ENCODE data around the gene GNG11. TPM values are rescaled to one million over a fixed set of nuclear protein-coding genes. Genes with fewer than 3 reads are reported as not detected.

GNG11 gene
- not detected for total RNA-seq

GRCh38 chr7:93921607-93922566 lies at the start of gene GNG11:
TSS of gene GNG11 (plus strand) at chr7:93921735. CDS start at chr7:93922138, 403 bp downstream.
- no peaks in the 10 kb centered on the region for H3K36me3 Mint-ChIP-seq (ENCODE audit: low read depth)
- H3K27ac Mint-ChIP-seq = no peak within 1 kb of the TSS
- H3K27me3 Mint-ChIP-seq = peaks cover 36% of the 10 kb centered on the region
- ChIA-PET CTCF (interaction anchor here (0.6 to 0.7 kb wide), 3 partner anchors 25 to 1418 kb away, joined by 3 read pairs; no protein-coding TSS in a partner anchor), POLR2A (no interaction called here)
- H3K9me3 Mint-ChIP-seq = no peaks in the 10 kb centered on the region
- H3K4me3 Mint-ChIP-seq = peak within 1 kb of the TSS; percentile 51
- H3K4me1 Mint-ChIP-seq = peaks cover 9% of the 10 kb centered on the region
- DNase-seq = peak; percentile 7

DNA sequence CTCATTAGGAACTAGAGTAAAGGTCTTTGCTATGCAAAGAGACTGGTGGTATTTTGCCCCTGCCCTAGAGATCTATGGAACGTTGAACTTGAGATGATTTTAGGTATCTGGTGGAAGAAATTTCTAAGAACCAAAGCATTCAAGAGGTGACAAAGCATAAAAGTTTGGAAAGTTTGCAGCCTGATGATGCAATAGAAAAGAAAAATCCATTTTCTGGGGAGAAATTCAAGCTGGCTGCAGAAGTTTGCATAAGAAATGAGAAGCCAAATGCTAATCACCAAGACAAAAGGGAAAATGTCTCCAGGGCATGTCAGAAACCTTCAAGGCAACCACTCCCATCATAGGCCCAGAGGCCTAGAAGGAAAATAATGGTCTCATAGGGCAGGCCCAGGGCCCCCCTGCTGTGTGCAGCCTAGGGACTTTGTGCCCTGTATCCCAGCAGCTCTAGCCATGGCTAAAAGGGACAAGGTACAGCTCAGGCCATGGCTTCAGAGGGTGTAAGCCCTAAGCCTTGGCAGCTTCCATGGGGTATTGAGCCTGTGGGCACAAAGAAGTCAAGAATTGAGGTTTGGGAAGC lies 47.4 kb upstream of the GNG11 start:
- H3K27ac Mint-ChIP-seq = no peak overlapping the region
- no peak overlapping the region for H3K4me3 Mint-ChIP-seq
- DNase-seq = no peak
- CTCF ChIA-PET = no interaction called here
- H3K9me3 Mint-ChIP-seq = no peaks in the 10 kb centered on the region
- POLR2A ChIA-PET = no interaction called here
- no peaks in the 10 kb centered on the region for H3K36me3 Mint-ChIP-seq (ENCODE audit: low read depth)
- no peaks in the 10 kb centered on the region for H3K4me1 Mint-ChIP-seq
- H3K27me3 Mint-ChIP-seq = no peaks in the 10 kb centered on the region

- H3K4me1 Mint-ChIP-seq = no peaks in the 10 kb centered on the region
- no peaks in the 10 kb centered on the region for H3K9me3 Mint-ChIP-seq
- H3K27me3 Mint-ChIP-seq = no peaks in the 10 kb centered on the region
- POLR2A ChIA-PET = no interaction called here
- DNase-seq = no peak
- no peaks in the 10 kb centered on the region for H3K36me3 Mint-ChIP-seq (ENCODE audit: low read depth)
- CTCF ChIA-PET = no interaction called here
- no peak overlapping the region for H3K4me3 Mint-ChIP-seq
- no peak overlapping the region for H3K27ac Mint-ChIP-seq
Observed at GRCh38 chr7:93877742-93878141, 43.8 kb upstream of the GNG11 start.

GRCh38 chr7:93879356-93879755 lies 42.2 kb upstream of the GNG11 start:
- POLR2A ChIA-PET = no interaction called here

GRCh38 chr7:93882468-93882867 lies 39.1 kb upstream of the GNG11 start:
- no peak overlapping the region for H3K4me3 Mint-ChIP-seq
- H3K36me3 Mint-ChIP-seq (ENCODE audit: low read depth) = no peaks in the 10 kb centered on the region
- ChIA-PET POLR2A (no interaction called here), CTCF (no interaction called here)
- no peaks in the 10 kb centered on the region for H3K9me3 Mint-ChIP-seq
- H3K4me1 Mint-ChIP-seq = no peaks in the 10 kb centered on the region
- no peak for DNase-seq
- H3K27me3 Mint-ChIP-seq = peaks cover 5% of the 10 kb centered on the region
- no peak overlapping the region for H3K27ac Mint-ChIP-seq

More at GRCh38 chr7:93879356-93879755, 42.2 kb upstream of the GNG11 start:
- Mint-ChIP-seq H3K4me3 (no peak overlapping the region), H3K36me3 (ENCODE audit: low read depth) (no peaks in the 10 kb centered on the region), H3K27me3 (no peaks in the 10 kb centered on the region), H3K9me3 (no peaks in the 10 kb centered on the region), H3K4me1 (no peaks in the 10 kb centered on the region), H3K27ac (no peak overlapping the region)
- CTCF ChIA-PET = no interaction called here
- DNase-seq = no peak

GRCh38 chr7:93883078-93883916 lies 38.2 kb upstream of the GNG11 start:
- no peak for DNase-seq
- H3K9me3 Mint-ChIP-seq = no peaks in the 10 kb centered on the region
- H3K4me3 Mint-ChIP-seq = no peak overlapping the region
- POLR2A ChIA-PET = no interaction called here
- H3K36me3 Mint-ChIP-seq (ENCODE audit: low read depth) = no peaks in the 10 kb centered on the region
- peaks cover 12% of the 10 kb centered on the region for H3K27me3 Mint-ChIP-seq
- no peaks in the 10 kb centered on the region for H3K4me1 Mint-ChIP-seq
- CTCF ChIA-PET = no interaction called here
- no peak overlapping the region for H3K27ac Mint-ChIP-seq

DNA sequence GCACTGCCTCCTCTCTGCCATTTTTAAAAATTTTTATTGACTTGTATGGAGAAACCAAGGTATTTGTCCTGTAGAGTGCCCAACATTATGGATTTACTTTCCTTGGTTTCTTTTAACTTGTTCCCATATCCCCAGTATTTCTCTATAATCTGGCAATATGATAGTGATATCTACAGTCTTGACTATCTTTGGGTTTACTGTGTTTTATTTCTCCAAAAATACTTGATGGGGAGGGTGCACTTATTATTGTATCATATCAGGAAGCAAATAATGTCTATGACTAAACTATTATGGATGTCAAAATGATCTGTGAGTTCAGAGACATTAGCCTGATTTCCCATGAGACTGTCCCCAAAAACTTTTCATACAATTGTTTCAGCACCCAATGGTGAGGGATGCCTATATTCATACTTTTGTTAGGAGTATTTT lies 37.6 kb upstream of the GNG11 start:
- Mint-ChIP-seq H3K4me1 (no peaks in the 10 kb centered on the region), H3K27ac (no peak overlapping the region), H3K4me3 (no peak overlapping the region), H3K9me3 (no peaks in the 10 kb centered on the region), H3K27me3 (peaks cover 18% of the 10 kb centered on the region), H3K36me3 (ENCODE audit: low read depth) (no peaks in the 10 kb centered on the region)
- DNase-seq = no peak
- ChIA-PET CTCF (no interaction called here), POLR2A (no interaction called here)

DNA sequence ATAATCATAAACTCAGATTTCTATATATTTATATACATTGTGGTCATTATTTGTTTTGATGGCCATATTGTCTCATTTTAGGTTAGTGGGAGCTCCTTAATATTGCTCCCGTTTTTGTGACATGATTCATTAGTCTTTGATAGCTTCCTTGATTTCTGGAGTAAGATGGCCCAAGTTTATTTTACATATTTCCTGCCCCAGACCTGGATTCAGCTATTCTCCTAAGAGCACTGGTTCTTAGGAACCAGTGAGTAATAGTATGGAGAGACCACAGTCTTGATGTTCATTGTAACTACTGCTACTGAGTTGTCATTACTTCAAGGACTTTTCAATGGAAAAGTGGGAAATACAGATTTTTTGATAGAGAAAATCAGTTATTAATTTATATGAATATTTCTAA lies 37.0 kb upstream of the GNG11 start:
- peaks cover under 1% of the 10 kb centered on the region for H3K4me1 Mint-ChIP-seq
- CTCF ChIA-PET = no interaction called here
- H3K9me3 Mint-ChIP-seq = no peaks in the 10 kb centered on the region
- H3K4me3 Mint-ChIP-seq = no peak overlapping the region
- peaks cover 24% of the 10 kb centered on the region for H3K27me3 Mint-ChIP-seq
- no peak for DNase-seq
- H3K36me3 Mint-ChIP-seq (ENCODE audit: low read depth) = no peaks in the 10 kb centered on the region
- no peak overlapping the region for H3K27ac Mint-ChIP-seq
- POLR2A ChIA-PET = no interaction called here

GRCh38 chr7:93889261-93889660 lies 32.3 kb upstream of the GNG11 start:
- CTCF ChIA-PET = interaction anchor here (0.6 kb wide), 1 partner anchor 232 kb away, joined by 3 read pairs; no protein-coding TSS in a partner anchor
- H3K9me3 Mint-ChIP-seq = no peaks in the 10 kb centered on the region
- POLR2A ChIA-PET = no interaction called here
- H3K4me3 Mint-ChIP-seq = no peak overlapping the region
- peaks cover 10% of the 10 kb centered on the region for H3K4me1 Mint-ChIP-seq
- DNase-seq = no peak
- H3K36me3 Mint-ChIP-seq (ENCODE audit: low read depth) = no peaks in the 10 kb centered on the region
- peaks cover 55% of the 10 kb centered on the region for H3K27me3 Mint-ChIP-seq
- H3K27ac Mint-ChIP-seq = no peak overlapping the region

- no peak for DNase-seq
- Mint-ChIP-seq H3K9me3 (no peaks in the 10 kb centered on the region), H3K4me3 (peak overlapping the region; percentile 42), H3K27ac (no peak overlapping the region), H3K4me1 (peaks cover 10% of the 10 kb centered on the region), H3K27me3 (peaks cover 56% of the 10 kb centered on the region), H3K36me3 (ENCODE audit: low read depth) (no peaks in the 10 kb centered on the region)
- ChIA-PET POLR2A (no interaction called here), CTCF (interaction anchor here (1.0 kb wide), 1 partner anchor 11 kb away, joined by 3 read pairs; no protein-coding TSS in a partner anchor)
Observed at GRCh38 chr7:93890041-93890463, 31.5 kb upstream of the GNG11 start.

DNA sequence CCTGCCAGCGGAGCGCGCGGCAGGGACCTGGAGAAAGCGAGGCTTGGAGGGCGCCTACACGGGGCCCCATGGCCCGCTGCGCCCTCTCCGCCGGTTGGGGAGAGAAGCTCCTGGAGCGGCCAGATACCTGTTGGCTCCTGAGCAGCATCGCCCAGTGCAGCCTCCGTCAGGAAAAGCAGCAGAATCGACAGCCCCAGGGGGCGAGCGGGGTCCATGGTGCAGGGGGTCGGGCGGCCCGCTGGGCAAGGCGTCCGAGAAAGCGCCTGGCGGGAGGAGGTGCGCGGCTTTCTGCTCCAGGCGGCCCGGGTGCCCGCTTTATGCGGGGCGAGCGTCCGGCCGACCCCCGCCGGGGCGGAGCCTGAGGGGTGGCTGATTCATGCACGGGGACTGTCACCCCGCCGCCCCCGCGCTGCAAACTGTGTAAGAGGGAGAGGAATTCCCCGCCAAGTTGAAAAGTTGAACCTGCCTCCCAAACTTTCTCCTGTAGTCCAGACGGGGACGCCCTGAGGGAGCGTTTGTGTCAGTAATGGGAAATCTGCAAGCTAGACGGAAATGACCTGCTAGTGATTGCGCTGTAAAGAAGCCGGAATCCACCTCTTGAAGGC lies 31.0 kb upstream of the GNG11 start, which contains the start of gene TFPI2:
Gene TFPI2, minus strand, starts transcription at position 290 of the 605 bp plus-strand sequence. Its CDS starts 75 bp downstream, at position 215.
- no peak for DNase-seq
- ChIA-PET POLR2A (no interaction called here), CTCF (interaction anchor here (0.6 to 1.0 kb wide), 2 partner anchors 10 to 109 kb away, joined by 3 read pairs; no protein-coding TSS in a partner anchor)
- peaks cover 54% of the 10 kb centered on the region for H3K27me3 Mint-ChIP-seq
- peaks cover 10% of the 10 kb centered on the region for H3K4me1 Mint-ChIP-seq
- H3K4me3 Mint-ChIP-seq = peak within 1 kb of the TSS; percentile 42
- no peaks in the 10 kb centered on the region for H3K9me3 Mint-ChIP-seq
- no peak within 1 kb of the TSS for H3K27ac Mint-ChIP-seq
- no peaks in the 10 kb centered on the region for H3K36me3 Mint-ChIP-seq (ENCODE audit: low read depth)

DNA sequence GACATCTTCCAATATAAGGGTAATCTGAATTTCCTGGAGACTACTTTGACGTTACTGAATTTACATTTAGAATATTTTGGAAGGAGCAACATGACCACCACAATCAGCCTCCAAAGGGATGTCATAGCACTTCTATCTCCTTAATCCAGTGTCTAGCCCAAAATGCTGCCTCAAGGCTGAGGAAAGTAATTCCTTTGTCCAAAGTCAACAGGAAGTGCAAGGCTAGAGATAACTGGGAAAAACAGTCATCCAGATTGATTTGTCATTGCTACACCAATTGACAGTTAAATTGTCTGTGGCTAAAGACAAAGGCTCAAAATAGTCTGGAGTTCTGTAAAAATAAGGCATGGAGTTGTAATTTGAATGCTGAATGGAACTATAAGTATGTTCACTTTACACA lies 27.1 kb upstream of the GNG11 start:
- no peaks in the 10 kb centered on the region for H3K36me3 Mint-ChIP-seq (ENCODE audit: low read depth)
- no peaks in the 10 kb centered on the region for H3K9me3 Mint-ChIP-seq
- POLR2A ChIA-PET = no interaction called here
- H3K4me3 Mint-ChIP-seq = no peak overlapping the region
- DNase-seq = no peak
- H3K27me3 Mint-ChIP-seq = peaks cover 38% of the 10 kb centered on the region
- CTCF ChIA-PET = no interaction called here
- peaks cover 10% of the 10 kb centered on the region for H3K4me1 Mint-ChIP-seq
- no peak overlapping the region for H3K27ac Mint-ChIP-seq
